NB4 (cell line): ENCODE results near the gene RALY.

Experiments used
- DNase-seq: peaks from one replicate; pipeline ENCODE4 v3.0.0; 2010; ENCODE audit warnings: low read depth
- H3K4me3 ChIP-seq: one replicate; pipeline ENCODE4 v1.5.1; 2011; ENCODE audit warnings: mild to moderate bottlenecking, low read depth, low read length, moderate library complexity
- MYC ChIP-seq: IDR thresholded peaks from 2 replicates; pipeline ENCODE4 v1.6.1; 2011; ENCODE audit warnings: low read depth, low read length
- POLR2A ChIP-seq: IDR thresholded peaks from 2 replicates; pipeline ENCODE4 v1.6.1; 2011; ENCODE audit warnings: mild to moderate bottlenecking; ENCODE audit not compliant: insufficient read length; ENCODE audit errors: extremely low read depth
- TF ChIP-seq, protein P1 (sequence below): IDR thresholded peaks from one replicate; pipeline ENCODE4 v1.5.1; 2012; ENCODE audit warnings: low read depth, low read length
- TF ChIP-seq, protein P2 (sequence below): IDR thresholded peaks from 2 replicates; pipeline ENCODE4 v1.6.1; 2011; ENCODE audit warnings: low read depth, low read length

RALY gene

DNA sequence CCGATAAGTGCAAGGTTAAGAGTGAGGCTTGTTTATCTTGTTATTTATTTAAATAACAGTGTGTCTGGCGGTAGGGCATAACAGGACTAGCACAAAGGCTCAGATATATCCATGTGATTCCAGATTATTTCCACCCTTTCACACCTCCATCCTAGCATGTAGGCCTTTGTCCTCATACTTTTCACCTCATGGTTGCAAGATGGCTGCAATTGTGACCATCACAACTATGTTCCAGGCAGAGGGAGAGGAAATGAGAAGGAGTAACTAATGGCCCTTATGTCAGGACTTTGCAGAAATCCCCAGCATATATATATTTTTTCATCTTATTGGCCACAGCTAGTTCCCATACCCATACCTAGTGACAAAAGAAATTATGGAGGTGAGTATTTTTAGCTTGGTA is 23.5 kb upstream of the RALY start:
- TF ChIP-seq, protein P1, sequence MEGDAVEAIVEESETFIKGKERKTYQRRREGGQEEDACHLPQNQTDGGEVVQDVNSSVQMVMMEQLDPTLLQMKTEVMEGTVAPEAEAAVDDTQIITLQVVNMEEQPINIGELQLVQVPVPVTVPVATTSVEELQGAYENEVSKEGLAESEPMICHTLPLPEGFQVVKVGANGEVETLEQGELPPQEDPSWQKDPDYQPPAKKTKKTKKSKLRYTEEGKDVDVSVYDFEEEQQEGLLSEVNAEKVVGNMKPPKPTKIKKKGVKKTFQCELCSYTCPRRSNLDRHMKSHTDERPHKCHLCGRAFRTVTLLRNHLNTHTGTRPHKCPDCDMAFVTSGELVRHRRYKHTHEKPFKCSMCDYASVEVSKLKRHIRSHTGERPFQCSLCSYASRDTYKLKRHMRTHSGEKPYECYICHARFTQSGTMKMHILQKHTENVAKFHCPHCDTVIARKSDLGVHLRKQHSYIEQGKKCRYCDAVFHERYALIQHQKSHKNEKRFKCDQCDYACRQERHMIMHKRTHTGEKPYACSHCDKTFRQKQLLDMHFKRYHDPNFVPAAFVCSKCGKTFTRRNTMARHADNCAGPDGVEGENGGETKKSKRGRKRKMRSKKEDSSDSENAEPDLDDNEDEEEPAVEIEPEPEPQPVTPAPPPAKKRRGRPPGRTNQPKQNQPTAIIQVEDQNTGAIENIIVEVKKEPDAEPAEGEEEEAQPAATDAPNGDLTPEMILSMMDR = no peak
- DNase-seq = no peak
- H3K4me3 ChIP-seq = no peak overlapping the region

DNA sequence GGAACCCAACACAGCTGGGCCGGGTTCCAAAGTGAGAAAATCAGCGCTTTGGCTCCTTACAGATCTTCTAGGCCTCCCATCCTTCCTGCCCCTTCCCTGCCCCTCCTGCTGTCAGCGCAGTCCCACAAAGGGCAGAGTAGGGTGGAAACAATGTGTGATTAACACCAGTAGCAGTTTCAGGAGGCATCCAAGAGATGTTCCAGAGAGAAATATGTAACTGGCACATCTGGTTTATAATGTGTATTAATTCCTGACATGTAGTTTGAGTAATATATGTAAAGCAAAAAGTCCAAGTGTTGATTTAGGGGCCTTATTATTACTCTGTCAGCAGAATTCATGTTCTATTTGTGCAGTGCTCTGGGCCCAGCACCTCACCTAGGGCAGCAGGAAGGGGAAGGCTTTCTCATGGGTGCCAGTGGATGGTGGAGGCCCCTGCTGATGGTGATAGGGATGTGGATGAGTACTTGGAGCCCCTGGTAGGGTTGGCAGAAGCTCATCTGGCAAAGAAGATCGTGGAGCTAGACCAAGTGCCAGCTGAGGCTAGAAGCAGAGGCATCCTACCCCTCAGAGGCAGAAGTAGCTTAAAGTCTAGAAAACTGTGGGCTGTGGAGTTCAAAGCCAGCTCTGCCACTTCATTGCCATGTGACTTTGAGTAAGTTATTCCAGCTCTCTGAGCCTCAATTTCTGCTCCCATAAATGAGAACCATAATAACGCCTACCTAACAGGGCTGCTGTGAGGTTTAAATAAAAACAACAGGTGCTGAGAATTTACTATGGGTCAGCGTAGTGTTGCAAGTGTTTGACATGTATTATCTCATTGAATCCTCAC is 22.4 kb upstream of the RALY start:
- TF ChIP-seq, protein P1 = no peak
- no peak for TF ChIP-seq POLR2A
- TF ChIP-seq MYC = no peak
- TF ChIP-seq, protein P2, sequence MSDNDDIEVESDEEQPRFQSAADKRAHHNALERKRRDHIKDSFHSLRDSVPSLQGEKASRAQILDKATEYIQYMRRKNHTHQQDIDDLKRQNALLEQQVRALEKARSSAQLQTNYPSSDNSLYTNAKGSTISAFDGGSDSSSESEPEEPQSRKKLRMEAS = no peak
- DNase-seq = no peak
- H3K4me3 ChIP-seq = no peak overlapping the region

DNA sequence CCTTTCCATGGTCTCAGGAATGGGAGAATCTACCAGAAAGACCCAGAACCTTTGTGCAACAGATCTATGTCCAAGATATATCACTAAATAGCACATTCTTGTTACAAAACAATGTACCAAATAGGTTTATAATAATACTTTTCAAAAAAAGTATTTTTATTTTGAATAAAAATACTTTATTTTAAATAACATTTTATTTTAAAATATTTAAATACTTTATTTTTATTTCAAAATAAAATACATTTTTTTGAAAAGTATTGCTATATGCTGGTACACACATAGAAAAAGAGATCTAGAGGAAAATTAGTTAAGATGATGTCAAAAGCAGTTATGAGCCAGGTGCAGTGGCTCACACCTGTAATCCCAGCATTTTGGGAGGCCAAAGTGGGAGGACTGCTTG is 16.8 kb upstream of the RALY start:
- no peak for TF ChIP-seq POLR2A
- no peak for TF ChIP-seq MYC
- TF ChIP-seq, protein P2 = no peak
- TF ChIP-seq, protein P1 = no peak
- no peak for DNase-seq

DNA sequence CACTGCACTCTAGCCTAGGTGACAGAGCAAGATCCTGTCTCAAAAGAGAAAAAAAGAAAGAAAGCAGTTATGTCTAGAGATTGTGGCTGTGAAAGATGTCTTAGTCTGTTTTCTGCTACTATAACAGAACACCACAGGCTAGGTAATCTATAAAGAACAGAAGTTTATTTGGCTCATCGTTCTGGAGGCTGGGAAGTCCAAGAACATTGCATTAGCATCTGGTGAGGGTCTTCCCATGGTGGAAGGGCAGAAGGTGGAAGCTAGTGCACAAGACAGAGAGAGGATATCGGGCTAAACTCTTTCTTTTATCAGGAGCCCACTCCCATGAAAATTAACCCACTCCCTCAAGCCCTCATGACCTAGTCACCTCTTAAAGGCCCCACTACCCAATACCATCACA is 16.2 kb upstream of the RALY start:
- TF ChIP-seq, protein P2 = no peak
- TF ChIP-seq, protein P1 = no peak
- TF ChIP-seq POLR2A (no peak), MYC (no peak)
- H3K4me3 ChIP-seq = no peak overlapping the region
- DNase-seq = no peak

More for the DNA sequence above, 16.8 kb upstream of the RALY start:
- no peak overlapping the region for H3K4me3 ChIP-seq

DNA sequence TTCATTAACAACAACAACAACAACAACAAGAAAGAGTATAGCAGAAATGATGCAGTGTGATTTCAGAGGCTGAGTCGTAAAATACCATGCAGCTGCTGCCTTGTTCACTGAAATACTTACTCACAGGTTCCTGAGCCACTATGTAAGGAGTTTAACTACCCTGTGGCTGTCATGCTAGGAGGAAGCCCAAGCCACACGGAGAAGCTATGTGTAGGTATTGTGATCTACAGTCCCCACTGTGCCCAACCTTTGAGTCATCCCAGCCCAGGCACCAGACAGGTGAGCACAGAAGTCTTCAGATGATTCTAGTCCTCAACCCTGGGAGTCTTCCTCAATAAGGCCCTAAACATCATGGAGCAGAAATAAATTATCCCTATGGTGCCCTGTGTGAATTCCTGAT is 14.6 kb upstream of the RALY start:
- no peak for DNase-seq
- H3K4me3 ChIP-seq = no peak overlapping the region
- TF ChIP-seq MYC = no peak
- TF ChIP-seq, protein P1 = no peak
- TF ChIP-seq POLR2A = no peak
- TF ChIP-seq, protein P2 = no peak

DNA sequence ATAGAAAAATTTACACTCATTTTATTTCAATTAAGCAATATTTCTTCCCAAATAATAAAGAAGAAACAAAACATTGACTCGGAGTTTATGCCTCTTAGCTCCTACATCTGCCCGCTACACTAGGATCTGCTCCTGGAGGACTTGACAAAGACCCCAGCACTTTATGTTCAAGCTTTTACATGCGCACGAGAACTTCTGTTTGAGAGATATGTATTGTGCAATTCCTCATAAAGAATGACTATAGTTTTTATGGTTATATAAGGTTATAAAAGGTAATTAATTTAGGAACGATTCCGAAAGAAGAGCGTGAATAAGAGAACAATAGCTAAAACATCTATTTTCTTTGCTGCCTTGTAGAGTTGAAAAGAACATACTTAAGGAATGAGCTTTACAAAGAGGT is 12.4 kb upstream of the RALY start:
- TF ChIP-seq MYC = no peak
- TF ChIP-seq POLR2A = no peak
- TF ChIP-seq, protein P2 = no peak
- TF ChIP-seq, protein P1 = no peak
- H3K4me3 ChIP-seq = no peak overlapping the region
- DNase-seq = no peak
